Measurements from ENCODE around the gene METTL9. TPM values are rescaled to one million over a fixed set of nuclear protein-coding genes. Genes with fewer than 3 reads are reported as not detected.

Gene METTL9
- total and polyA plus RNA-seq, 2 of the 4 experiments (the other 2 are of a cell fraction): 54.8 to 95.5 TPM

- Histone ChIP-seq H3K56ac (ENCODE audit: extremely low read depth, insufficient read depth, low read length) (no peak overlapping the region), H3K9ac (ENCODE audit: low read depth, low read length) (no peak overlapping the region), H3K36me3 (ENCODE audit: control insufficient read depth, insufficient read depth, low read length) (no peaks in the 10 kb centered on the region), H2BK5ac (ENCODE audit: low read depth, low read length, poor library complexity, severe bottlenecking) (no peak overlapping the region), H2BK120ac (ENCODE audit: low read depth, low read length) (no peak overlapping the region), H3K27me3 (ENCODE audit: control insufficient read depth, insufficient read depth, low read length) (peaks cover 12% of the 10 kb centered on the region), H2AK9ac (replicated peaks; ENCODE audit: low read depth, low read length, poor library complexity) (no peak overlapping the region), H3K18ac (ENCODE audit: low read depth, low read length) (no peak overlapping the region), H4K91ac (ENCODE audit: insufficient read depth, low read depth, low read length) (no peak overlapping the region), H3K27ac (ENCODE audit: insufficient read depth, low read length) (no peak overlapping the region), H3K14ac (replicated peaks; ENCODE audit: low read depth, low read length) (no peak overlapping the region), H3K9me1 (ENCODE audit: insufficient read depth, low read length) (no peaks in the 10 kb centered on the region), H3K23ac (ENCODE audit: low read depth, low read length) (no peak overlapping the region), H4K20me1 (ENCODE audit: insufficient read depth, low read length) (no peaks in the 10 kb centered on the region), H2AK5ac (ENCODE audit: low read depth, low read length) (no peak overlapping the region), H3K4me3 (ENCODE audit: insufficient read depth, low read depth, low read length) (no peak overlapping the region), H3K4ac (ENCODE audit: low read depth, low read length) (no peak overlapping the region), H2BK15ac (ENCODE audit: low read depth, low read length) (no peak overlapping the region), H3K9me3 (ENCODE audit: control insufficient read depth, insufficient read depth, low read length) (peaks cover 4% of the 10 kb centered on the region; the same call in 1 of the 2 replicates), H4K8ac (ENCODE audit: low read depth in 2 of 2, low read length in 2 of 2) (no peak overlapping the region), H3K79me1 (ENCODE audit: low read depth in 1 of 2, low read length in 2 of 2) (no peaks in the 10 kb centered on the region), H3K4me1 (ENCODE audit: control insufficient read depth, insufficient read depth, low read length) (no peaks in the 10 kb centered on the region), H3K4me2 (ENCODE audit: low read depth, low read length) (no peak overlapping the region), H2BK20ac (ENCODE audit: low read depth, low read length) (no peak overlapping the region), H4K5ac (ENCODE audit: low read depth, low read length) (no peak overlapping the region), H2AFZ (replicated peaks; ENCODE audit: low read length, poor library complexity) (no peak overlapping the region)
- TF ChIP-seq POLR2A (IDR thresholded peaks at IDR 0.05; ENCODE audit: low read depth, low read length): no peak
- ChIA-PET POLR2A (ENCODE audit: unreplicated experiment) (no interaction called here), CTCF (interaction anchor here (0.6 kb wide), 1 partner anchor 46 kb away, joined by 3 read pairs; no protein-coding TSS in a partner anchor)
- no peak for ATAC-seq (ENCODE audit: low read depth)
- no TSS peak for BruUV-seq (replicated peaks)
- intact Hi-C loops (cut with micrococcal nuclease): loop anchor here (5.0 kb wide), 1 partner anchor 221 kb away; no protein-coding TSS in a partner anchor
- no peak for DNase-seq
- WGBS, 2 experiments (ENCODE audit: extremely low coverage in 2 of 2, insufficient read length in 1 of 2): no CpG with 5 or more reads among the region's 2 CpGs
- dilution Hi-C loops (cut with HindIII; ENCODE audit: low sequenced_read_pairs, unreplicated experiment): no loop called here
- in situ Hi-C loops (cut with MboI; ENCODE audit: low sequenced_read_pairs): loop anchor here (5.0 to 10.0 kb wide), 2 partner anchors 124 to 1116 kb away; no protein-coding TSS in a partner anchor
These were observed 18.6 kb upstream of the METTL9 start for GRCh38 chr16:21580807-21581206.
